HG03469 (cell line): ENCODE data around the gene CCNL1.

Experiments used
- ATAC-seq: cut with Tn5 transposase; IDR thresholded peaks from one replicate; pipeline ENCODE4 v1.9.1; 2021; ENCODE audit warnings: mild to moderate bottlenecking, moderate library complexity, moderate number of reproducible peaks; ENCODE audit not compliant: unreplicated experiment

The CCNL1 gene

DNA sequence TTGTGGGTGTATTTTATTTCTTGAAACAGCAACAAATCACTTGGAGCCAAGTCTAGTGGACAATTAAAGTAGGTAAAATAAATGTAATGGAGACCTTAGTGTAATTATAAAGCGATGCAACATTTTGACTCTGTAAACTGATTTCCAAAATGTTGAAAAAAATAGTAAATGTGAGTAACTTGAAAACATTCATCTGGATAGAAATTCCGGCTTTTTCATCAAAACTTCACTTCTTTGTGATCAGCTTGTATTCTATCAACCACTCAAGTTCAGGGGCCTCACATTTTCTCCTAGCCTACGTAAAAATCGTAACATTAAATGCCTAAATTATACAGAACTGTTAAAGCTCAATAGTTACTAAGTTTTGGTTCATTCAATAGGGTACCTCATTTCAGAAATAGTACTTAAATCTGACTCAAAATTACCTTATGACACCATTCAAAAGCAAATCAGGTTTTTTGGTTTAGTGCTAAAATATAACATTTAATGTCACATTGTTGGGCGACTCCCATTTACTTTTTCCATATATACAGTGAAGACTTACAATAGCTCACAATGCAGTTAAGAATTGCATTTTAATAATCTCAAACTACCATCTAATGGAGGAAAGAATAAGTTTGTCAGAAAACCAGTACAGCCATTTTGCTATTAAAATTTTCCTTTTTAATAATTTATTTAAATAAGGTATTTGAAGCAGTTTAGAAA lies 12.7 kb downstream of the CCNL1 start:
- no peak for ATAC-seq

DNA sequence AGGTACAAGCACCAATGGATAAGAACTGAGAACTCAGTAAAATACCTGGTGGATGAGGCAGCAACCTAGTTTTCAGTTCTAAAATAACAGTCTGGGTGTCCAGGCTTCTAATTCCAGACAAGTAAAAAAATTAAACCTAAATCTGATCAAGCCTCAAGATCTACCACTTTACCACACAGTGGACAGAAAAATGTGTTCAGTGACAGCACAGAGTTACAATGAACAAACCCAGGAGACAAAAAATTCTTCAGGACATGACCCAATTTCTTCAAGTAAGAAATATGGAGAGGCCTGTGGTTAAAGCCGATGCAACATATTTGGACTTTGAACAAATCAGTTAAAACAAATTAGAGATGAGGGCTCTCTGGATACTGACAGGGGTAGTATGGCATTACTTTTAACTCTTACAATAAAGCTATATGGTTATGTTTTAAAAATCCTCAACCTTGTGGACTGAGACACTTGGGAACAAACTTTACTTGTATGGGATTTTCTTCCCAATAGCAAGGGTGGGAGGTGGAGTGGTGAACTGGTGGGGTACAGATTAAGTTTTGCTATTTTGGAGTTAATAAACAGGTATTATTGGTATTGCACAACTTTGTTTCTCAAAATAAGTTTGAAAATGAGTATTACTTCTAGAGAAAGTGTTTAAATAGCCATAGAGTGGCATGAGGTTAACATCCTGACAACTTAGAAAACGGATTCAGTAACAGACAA lies 14.2 kb downstream of the CCNL1 start:
- no peak for ATAC-seq

DNA sequence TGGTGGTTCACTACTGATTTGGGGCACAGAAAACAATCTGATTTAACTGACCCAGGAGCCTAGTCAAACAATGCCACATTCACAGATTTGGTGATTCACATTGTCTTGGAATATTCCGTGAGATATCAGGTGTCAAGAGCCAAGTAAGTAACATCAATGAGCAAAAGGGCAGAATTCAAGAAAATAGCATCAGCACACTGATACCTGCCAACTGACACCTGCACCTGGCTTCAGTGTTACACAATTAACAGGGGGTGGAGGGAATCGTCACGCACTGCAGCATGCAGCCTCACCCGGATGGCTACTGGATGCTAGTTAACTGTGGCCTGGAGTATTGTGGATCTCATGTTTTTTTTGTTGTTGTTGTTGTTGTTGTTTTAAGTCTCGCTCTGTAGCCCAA lies 17.6 kb downstream of the CCNL1 start:
- ATAC-seq = no peak

DNA sequence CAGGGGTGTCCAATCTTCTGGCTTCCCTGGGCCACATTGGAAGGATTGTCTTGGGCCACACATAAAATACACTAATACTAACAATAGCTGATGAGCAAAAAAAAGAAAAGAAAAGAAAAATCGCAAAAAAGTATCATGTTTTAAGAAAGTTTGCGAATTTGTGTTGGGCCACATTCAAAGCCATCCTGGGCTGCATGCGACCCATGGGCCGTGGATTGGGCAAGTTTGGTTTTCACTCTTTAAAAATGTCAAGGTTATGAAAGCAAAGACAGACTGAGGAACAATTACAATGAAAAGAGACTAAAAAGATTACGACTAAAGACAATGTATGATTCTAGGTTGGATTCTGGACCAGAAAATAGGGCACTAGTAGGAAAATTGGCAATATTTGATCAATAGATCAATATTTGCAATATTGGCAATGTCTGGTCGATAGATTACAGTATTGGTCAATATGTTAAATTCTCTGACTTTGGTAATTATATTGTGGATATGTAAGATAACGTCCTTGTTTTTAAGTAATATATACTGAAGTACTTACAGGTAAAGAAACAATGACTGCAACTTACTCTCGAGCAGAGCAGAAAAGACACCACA lies 19.9 kb downstream of the CCNL1 start:
- ATAC-seq = no peak

DNA sequence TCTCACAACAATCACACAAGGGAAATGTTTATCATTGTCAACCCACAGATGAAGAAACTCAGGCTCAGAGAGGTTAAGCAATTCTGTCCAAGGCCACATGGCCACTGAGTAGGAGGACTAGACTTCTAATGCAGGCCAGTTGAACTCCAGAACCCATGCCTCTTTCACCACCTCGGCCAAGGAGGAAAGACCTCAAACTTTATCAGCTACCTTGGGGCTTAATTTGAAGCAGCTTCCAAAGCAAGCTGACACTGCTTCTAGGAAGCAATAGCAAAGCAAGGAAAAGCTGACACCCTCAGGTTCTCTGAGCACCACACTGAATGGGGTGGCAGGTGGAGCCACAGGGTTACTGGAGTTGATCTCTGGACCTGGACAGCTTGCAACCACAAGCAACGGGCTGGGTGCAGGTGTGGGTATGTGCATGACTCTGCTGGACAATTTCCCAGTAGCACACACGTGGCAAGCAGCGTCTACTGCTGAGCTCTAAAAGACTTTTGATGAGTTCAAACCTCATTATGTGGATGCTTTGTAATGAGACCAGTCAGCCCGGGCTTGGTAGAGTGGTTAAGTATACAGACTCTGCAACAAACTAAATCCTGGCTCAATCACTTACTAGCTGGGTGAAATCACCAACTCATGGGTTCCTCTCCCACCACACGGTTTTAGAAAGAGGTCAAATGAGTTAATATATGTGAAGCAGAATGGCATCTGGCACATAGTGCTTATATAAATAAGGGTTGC lies 23.1 kb downstream of the CCNL1 start:
- no peak for ATAC-seq

DNA sequence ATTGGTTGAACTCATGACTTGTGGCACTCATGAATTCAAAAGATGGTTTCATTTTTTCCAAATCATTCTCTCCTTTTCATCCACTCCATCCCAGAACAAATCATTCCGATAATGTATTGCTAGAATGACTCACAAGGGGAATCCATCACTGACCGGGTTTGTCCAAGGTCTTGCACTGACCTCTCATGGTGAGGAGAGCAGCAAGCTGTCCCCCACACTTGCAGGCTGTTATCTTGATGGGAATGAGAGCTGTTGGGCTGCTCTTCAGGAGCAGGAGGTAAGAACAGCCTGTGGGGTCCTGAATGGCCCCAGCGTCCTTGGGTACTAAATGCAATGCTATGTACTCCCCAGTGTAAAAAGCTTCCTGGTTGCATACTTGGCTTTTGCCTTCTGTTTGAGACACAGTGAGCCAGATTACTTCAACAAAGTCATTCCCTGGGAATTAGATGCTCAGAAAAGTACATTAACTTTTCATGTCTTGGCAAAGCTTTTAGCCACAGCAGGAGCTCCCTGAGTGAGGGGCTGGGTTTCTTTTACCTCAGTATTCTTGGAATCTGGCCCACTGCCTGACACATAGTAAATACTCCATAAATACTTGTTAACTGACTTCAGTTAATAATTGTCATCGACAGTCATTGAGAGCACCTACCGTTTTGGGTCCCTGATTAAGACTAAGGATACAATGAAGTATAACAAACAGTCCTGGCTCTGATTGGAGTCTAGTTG lies 24.1 kb downstream of the CCNL1 start:
- ATAC-seq = no peak

DNA sequence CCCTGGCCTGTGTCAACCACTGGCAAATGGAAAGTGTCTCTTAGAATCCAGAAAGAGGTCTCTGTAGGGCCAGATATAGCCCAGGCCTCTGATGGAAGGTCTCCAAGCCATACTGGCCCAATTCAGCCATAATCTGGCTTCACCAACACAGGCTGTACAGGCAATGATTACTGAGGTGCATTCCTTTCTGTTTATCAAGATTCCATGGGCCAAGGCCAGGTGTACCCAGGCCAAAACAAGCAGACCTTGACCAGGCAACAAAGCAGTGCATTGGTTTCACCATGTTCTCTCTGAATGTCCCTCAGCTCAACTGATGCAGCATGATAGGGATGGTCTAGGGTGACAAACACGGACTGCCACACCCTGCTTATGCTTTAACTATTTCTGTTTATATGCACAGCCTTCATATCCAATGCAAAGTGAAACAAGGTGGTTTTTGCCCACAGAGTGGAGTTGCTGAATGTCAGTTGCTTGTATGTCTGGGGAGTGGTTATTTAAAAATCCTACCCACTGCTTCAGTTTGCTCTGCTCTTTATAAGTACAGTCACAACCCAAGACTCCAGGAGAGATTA lies 25.2 kb downstream of the CCNL1 start:
- ATAC-seq = peak; percentile 55

DNA sequence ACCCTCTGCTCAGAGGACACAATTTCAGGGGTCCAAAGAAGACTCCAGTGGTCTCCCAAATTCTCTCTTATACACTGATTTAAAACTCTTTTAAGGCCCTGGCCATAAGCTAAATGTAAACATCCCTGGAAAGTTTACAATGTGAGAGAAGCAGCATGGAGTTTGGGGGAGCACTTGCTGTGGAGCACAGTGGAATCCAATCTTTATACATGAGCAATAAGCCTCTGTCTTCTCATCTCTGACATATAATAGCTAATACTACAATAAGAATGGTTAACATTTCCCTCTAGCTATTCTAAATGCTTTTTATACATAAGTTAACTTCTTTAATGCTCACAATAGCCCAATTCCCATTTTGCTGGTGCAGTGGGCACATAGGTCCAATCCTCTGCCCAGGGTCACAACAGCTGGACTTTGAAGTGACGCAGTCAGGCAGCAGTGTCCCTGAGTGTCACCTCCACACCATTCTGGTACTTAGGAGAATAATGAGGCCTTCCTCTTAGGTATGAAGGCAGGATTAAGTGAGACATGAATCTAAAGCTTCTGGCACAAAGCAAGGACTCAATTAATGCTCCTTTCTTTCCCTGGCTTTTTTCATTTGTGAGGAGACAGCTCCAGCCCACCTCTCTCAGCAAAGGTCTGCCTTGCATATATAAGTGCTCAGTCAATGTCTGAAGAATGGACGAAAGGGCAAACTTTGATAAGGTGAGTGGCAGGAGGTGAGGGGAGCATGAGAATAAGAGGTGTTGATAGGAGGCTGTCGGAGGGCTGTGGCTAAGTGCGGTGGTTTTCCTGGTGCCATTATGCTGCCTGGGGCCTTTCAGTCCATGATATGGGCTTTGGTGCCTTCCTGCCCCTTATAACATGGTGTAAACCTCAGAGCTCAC lies 26.3 kb downstream of the CCNL1 start:
- no peak for ATAC-seq

DNA sequence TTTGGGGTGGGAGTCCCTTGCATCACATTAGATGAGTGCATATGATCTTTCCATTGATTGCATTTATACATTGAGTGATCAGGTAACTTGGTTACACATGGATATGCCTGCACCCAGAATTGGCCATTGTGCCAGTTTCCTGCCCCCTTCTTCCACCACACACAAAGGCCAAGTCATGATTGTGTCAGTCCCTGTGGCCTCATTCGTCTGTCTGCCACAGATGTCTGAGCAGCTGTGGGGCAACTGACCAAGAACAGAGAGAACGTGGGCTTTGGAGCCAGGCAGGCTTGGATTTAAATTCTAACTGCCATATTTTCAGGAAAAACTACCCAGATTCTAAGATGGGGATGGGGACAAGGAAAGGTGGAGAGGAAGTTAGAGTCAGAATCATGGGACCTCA lies 27.0 kb downstream of the CCNL1 start:
- ATAC-seq = no peak

DNA sequence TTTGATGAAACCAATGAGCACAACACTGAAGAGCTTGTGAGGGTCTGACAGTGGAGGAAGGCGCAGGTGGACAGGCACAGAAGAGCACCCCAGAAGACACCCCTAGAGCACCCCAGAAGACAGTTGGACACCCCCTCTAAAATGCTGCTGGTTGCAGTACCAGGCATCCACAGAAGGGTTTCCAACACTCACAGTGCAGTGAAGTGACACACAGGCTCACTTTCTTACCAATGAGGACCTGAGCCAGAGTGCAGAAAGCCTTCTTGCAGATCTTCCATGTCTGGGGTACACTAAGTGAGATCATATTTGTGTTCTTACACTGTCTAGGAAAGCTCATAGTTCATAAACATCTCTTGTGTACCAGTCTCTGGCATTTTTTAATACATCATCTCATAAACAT lies 27.6 kb downstream of the CCNL1 start:
- ATAC-seq = no peak

DNA sequence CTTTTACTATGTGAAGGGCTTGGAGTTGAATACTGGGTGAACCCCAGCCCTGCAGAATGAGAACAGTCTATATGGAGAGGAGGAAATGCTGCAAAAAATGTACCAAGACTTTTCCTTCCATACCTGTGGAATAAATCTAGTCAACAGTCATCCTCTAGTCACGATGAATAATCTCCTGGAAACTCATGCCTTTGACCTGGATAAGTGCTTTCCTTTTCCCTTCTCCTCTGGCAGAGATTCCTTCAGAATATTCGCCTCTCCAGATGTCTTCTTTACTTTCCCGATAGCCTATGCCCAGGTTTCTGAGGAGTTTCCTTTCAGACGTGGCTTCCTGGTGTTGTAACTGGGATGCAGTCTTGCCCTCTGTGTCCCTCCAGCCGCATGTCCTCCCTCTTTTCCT lies 28.1 kb downstream of the CCNL1 start:
- ATAC-seq = no peak

DNA sequence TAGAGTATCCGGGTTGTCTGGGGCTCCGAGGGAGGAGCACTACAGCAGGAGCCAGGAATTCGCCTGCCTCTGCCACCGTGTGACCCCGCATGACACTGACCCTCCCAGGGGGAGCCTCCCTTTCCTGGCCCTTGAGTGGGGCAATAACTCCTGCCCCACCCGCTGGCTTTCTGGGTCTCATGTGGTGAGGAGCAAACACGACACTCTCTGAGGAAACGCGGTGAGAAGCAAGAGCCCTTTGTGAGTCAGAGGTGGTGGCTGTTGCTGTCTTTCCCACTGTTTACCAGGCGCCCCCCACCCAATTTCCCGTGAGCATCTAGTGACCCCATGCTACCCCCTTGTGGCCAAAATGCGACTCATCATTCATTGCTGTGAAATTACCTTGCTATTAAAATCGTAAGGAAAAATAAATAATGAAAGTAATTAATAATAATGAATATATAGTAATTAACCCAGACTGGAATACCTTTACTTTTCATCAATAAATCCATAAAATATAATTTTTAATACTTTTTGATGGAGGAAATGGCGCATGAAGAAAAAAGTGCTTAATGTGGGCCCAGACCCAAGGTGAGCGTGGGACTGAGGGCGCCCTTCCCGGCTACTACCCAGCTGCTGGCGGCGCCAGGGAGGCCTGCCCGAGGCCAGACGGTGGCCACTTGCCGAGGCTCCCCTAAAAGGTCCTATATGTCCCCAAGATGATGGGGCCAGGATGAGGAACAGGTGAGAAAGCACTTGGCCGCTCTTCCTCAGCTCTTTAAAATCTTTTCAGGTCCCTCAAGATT lies 29.3 kb downstream of the CCNL1 start:
- ATAC-seq = no peak

DNA sequence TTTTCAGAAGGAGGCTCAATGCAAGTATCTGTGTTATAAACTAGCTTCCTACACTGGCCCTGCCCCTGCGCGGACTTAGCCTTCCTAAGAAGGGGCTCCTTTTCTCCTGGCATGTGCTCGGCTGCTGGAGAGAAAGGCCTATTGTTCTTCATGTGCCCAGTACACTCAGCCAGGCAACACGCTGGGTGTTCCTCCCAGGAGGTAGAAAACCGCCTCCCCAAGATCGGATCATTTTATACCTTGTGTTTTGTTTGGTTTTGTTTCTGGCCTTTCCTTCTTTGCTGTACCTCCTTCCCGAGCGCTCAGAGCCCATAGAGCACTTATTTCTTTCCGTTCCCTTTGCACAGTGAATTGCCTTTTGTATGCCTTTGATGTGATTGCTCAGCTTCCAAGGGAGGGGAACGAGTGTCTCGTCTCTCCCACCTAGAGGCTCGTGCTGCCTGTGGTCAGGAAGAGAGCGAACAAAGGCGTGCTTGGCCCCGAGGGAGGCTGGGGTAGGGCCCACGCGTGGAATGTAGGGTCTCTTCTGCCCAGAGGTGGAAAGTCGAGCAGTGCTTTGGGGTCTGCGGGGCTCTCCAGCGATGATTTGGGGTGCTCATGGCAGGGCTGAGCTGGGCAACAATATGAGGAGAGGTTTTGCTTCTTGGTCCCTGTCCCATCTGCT lies 30.0 kb downstream of the CCNL1 start:
- ATAC-seq = no peak

DNA sequence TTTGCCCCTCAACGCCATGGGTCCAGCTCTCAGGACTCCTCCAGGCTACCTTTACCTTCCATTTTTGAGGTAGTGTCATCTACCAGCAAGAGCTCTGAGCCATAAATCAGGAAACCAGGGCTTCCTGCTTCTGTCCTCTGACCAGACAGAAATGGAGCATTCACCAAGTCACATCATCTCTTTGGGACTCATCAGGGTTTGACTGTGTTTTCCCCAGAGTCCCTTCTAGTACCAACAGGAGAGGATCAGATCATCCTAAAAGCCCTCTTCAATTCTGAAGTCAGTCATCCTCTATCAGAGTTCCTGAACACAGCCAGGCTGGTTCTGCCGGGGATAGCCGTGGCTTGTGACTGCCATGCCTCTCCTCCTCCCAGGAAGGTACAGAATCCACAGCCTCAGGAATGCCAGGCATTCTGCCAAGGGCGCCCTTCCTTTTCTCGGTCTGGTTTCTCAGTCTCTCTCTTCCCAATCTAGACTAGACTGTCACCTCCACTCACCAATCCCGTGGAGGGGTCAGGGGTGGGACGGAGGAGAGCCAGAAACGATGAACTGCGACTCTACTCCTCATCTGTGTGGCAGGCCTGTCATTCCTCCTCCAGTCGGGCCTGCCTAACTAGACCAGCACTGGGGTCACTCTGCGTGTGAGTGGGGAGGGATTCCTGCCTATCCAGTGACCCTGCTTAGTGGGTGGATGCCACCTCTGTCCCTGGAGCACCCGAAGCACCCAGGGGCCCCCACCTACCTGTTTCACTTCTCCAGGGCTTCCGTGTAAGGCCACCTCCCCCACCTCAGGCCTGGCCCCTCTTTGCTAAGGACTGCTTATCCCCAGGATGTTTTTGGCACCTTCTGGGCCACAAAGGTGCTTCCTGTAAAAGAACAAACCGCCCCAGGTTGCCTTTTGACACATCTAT lies 30.9 kb downstream of the CCNL1 start:
- no peak for ATAC-seq

DNA sequence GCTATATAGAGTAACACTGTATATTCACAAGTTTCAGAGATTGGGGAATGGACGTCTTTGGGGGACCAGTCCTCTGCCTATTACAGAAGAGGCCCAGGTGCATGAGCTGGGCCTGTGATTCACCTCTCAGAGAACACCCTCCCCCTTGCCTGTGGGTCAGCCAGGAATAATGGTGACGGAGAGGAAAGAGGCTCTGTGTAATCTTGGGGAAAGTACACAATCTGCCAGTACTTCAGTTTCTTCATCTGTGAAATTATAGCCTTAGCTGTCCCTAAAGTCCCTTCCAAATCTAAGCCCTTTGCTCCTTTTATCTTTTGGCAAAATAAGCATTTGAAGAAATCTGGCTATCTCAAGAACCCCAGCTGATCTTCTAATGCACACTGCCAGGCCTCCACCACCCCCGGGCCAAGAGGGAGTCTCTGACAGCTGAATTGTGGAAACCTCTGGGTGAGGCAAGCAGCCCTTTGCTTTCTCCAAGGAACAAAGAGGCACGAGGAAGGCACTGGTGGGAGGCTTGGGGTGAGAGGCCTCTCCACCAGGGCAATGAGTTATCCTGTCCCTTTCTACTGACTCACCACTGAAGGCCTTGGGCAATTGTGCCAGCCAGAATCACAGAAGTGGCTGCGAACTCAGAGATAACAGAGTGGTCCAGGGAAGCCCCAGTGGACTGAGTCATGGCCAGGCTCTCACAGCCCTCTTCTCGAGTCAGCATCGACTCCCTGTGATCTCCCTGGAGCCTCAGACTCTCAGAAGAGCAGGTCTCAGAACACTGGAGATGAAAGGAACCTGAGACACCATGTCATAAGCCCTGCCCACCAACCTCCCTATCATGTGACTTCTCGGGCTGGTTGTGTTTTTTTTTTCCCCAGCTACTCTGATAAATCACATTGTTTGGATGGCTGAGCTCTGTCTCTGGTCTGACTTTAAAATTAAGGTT lies 31.8 kb downstream of the CCNL1 start:
- peak; percentile 44 for ATAC-seq

DNA sequence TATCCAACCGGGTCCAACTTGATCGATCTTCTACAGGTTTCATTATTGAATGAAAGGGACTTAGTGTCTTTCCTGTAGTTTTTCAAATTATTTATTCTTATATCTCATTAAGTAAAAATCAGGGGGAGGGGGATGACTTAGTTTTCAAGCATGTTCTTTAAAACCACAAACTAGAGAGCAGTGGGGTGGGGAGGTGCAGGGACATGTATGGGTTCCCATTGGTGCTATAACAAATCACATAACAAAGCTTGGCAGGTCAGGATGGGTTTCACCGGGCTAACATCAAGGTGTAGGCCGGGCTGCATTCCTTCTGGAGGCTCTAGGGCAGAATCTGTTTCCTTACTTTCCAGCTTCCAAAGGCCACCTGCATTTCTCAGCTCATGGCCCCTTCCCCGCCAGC lies 32.7 kb downstream of the CCNL1 start:
- no peak for ATAC-seq
